Liver (tissue), 9 donors: ENCODE results near the gene FAM221B. TPM values are rescaled to one million over a fixed set of nuclear protein-coding genes. Genes with fewer than 3 reads are reported as not detected.

Experiments
- DNase-seq: peaks from one replicate; pipeline ENCODE4 v3.0.0-alpha.2; 2017; ENCODE audit warnings: low spot score
- H3K27ac ChIP-seq, 2 donors: one replicate each; pipeline ENCODE4 v1.7.0; 2013; ENCODE audit warnings: inconsistent platforms in 2 of 2, low read length in 2 of 2, control low read depth in 1 of 2, low read depth in 1 of 2, mild to moderate bottlenecking in 1 of 2
- H3K27me3 ChIP-seq, 4 donors: one replicate each; pipeline versions ENCODE4 v1.6.1 to v1.7.0; 2013; ENCODE audit warnings: low read length in 3 of 4, inconsistent platforms in 1 of 4, mild to moderate bottlenecking in 1 of 4, moderate library complexity in 1 of 4; ENCODE audit not compliant: control insufficient read depth in 4 of 4, insufficient read depth in 4 of 4
- H3K36me3 ChIP-seq, 4 donors: one replicate each; pipeline versions ENCODE4 v1.6.1 to v1.7.0; 2013; ENCODE audit warnings: low read length in 3 of 4, mild to moderate bottlenecking in 3 of 4, low read depth in 1 of 4, moderate library complexity in 1 of 4; ENCODE audit not compliant: control insufficient read depth in 4 of 4, insufficient read depth in 3 of 4
- H3K4me1 ChIP-seq, 4 donors: one replicate each; pipeline versions ENCODE4 v1.6.1 to v1.7.0; 2013; ENCODE audit warnings: low read length in 3 of 4, mild to moderate bottlenecking in 3 of 4, moderate library complexity in 1 of 4; ENCODE audit not compliant: control insufficient read depth in 4 of 4, insufficient read depth in 4 of 4
- H3K4me3 ChIP-seq, 3 donors: one replicate each; pipeline versions ENCODE4 v1.6.1 to v1.7.0; 2013; ENCODE audit warnings: low read length in 3 of 3, control low read depth in 1 of 3, low read depth in 1 of 3, mild to moderate bottlenecking in 1 of 3
- H3K9ac ChIP-seq, 2 donors: one replicate each; pipeline ENCODE4 v1.7.0; 2013; ENCODE audit warnings: low read length in 2 of 2, mild to moderate bottlenecking in 2 of 2, moderate library complexity in 2 of 2, control low read depth in 1 of 2, low read depth in 1 of 2
- H3K9me3 ChIP-seq, 4 donors: one replicate each; pipeline versions ENCODE4 v1.6.1 to v1.7.0; 2013; ENCODE audit warnings: low read length in 3 of 4; ENCODE audit not compliant: control insufficient read depth in 4 of 4
- ATF3 ChIP-seq: IDR thresholded peaks from 2 replicates; pipeline ENCODE4 v1.6.1; 2016; ENCODE audit warnings: antibody characterized with exemption
- CTCF ChIP-seq: fragments of 150-350 bp; IDR thresholded peaks from 2 replicates; pipeline ENCODE4 v1.5.1; 2017; ENCODE audit warnings: improper control_type of control experiment, low read depth, low read length; ENCODE audit not compliant: missing input control
- EGR1 ChIP-seq, 2 donors: IDR thresholded peaks; 2 replicates each; pipeline ENCODE4 v1.6.1; 2016 to 2018; ENCODE audit warnings: antibody characterized with exemption in 2 of 2, low read depth in 2 of 2
- FOXA1 ChIP-seq: IDR thresholded peaks from 2 replicates; pipeline ENCODE4 v1.6.1; 2016; ENCODE audit warnings: antibody characterized with exemption
- FOXA2 ChIP-seq: IDR thresholded peaks from 2 replicates; pipeline ENCODE4 v1.6.1; 2016; ENCODE audit warnings: antibody characterized with exemption
- GABPA ChIP-seq, 2 donors: IDR thresholded peaks in 1 of 2; conservative IDR thresholded peaks in 1 of 2; 2 replicates each; pipeline ENCODE4 v1.6.1; 2016; ENCODE audit warnings: antibody characterized with exemption in 2 of 2, mild to moderate bottlenecking in 1 of 2, moderate library complexity in 1 of 2
- HNF4A ChIP-seq, 2 donors: conservative IDR thresholded peaks; 2 replicates each; pipeline ENCODE4 v1.6.1; 2016; ENCODE audit warnings: antibody characterized with exemption in 2 of 2, mild to moderate bottlenecking in 2 of 2
- HNF4G ChIP-seq: IDR thresholded peaks from 2 replicates; pipeline ENCODE4 v1.6.1; 2016; ENCODE audit warnings: antibody characterized with exemption
- JUND ChIP-seq, 2 donors: IDR thresholded peaks; 2 replicates each; pipeline ENCODE4 v1.6.1; 2016; ENCODE audit warnings: antibody characterized with exemption in 2 of 2
- MAX ChIP-seq: IDR thresholded peaks from 2 replicates; pipeline ENCODE4 v1.6.1; 2016; ENCODE audit warnings: antibody characterized with exemption
- NR2F2 ChIP-seq: IDR thresholded peaks from 2 replicates; pipeline ENCODE4 v1.6.1; 2016; ENCODE audit warnings: antibody characterized with exemption
- RAD21 ChIP-seq, 2 donors: IDR thresholded peaks; 2 replicates each; pipeline ENCODE4 v1.6.1; 2016; ENCODE audit warnings: antibody characterized with exemption in 2 of 2, mild to moderate bottlenecking in 2 of 2
- REST ChIP-seq: IDR thresholded peaks from 2 replicates; pipeline ENCODE4 v1.6.1; 2016; ENCODE audit warnings: antibody characterized with exemption, mild to moderate bottlenecking
- RXRA ChIP-seq, 2 donors: IDR thresholded peaks; 2 replicates each; pipeline ENCODE4 v1.6.1; 2017 to 2018; ENCODE audit warnings: antibody characterized with exemption in 2 of 2, mild to moderate bottlenecking in 1 of 2
- SP1 ChIP-seq: IDR thresholded peaks from 2 replicates; pipeline ENCODE4 v1.6.1; 2018; ENCODE audit warnings: antibody characterized with exemption, mild to moderate bottlenecking
- TAF1 ChIP-seq: conservative IDR thresholded peaks from 2 replicates; pipeline ENCODE4 v1.6.1; 2016; ENCODE audit warnings: antibody characterized with exemption, mild to moderate bottlenecking
- YY1 ChIP-seq: IDR thresholded peaks from 2 replicates; pipeline ENCODE4 v1.6.1; 2016; ENCODE audit warnings: antibody characterized with exemption, mild to moderate bottlenecking
- ZBTB33 ChIP-seq: IDR thresholded peaks from 2 replicates; pipeline ENCODE4 v1.6.1; 2016; ENCODE audit warnings: antibody characterized with exemption
- WGBS: extraction: QIAGEN DNeasy Blood & Tissue Kit; methylation state at CpG from one replicate; pipeline ENCODE4 v1.1.7; 2013; 5-methylcytosine and 5-hydroxymethylcytosine counted together
- polyA plus RNA-seq, 2 donors: library from polyadenylated mRNA; stranded (reverse) in 1 of 2; unstranded in 1 of 2; fragments of 200-250 nt in 1 of 2; fragments of >200 nt in 1 of 2; fragmentation: Nextera tagmentation in 1 of 2; extraction: Ambion mirVana in 1 of 2; gene quantifications; one replicate each; pipeline versions ENCODE4 v1.2.1 to v1.2.3, GENCODE V29; 2013 to 2015
- total RNA-seq, 2 donors: library from RNA; depleted of rRNA; stranded (reverse); fragments of >200 nt; gene quantifications; one replicate each; pipeline ENCODE4 v1.2.3, GENCODE V29; 2014
- donor health status: healthy.
- donor health status: healthy.
- donor health status: healthy.
- donor health status: healthy.
- donor health status: healthy.

The FAM221B gene
- total and polyA plus RNA-seq, 4 donors, result 0.35 TPM; not detected in 3

- no peaks in the 10 kb centered on the region for H3K27me3 ChIP-seq
- H3K9ac ChIP-seq, result no peak overlapping the region
- DNase-seq, result no peak
- 98% methylated on average over 8 of the region's 8 CpGs for WGBS
- no peak overlapping the region for H3K27ac ChIP-seq
- peaks cover 2 to 11% (median 10%) of the 10 kb centered on the region in 4 donors for H3K4me1 ChIP-seq
- H3K4me3 ChIP-seq, result no peak overlapping the region
- H3K9me3 ChIP-seq, result no peaks in the 10 kb centered on the region
- H3K36me3 ChIP-seq, result peaks cover 0 to 27% (median 13%) of the 10 kb centered on the region in 4 donors
- TF ChIP-seq ZBTB33, result no peak
- no peak for TF ChIP-seq NR2F2
- no peak for TF ChIP-seq RXRA (IDR thresholded peaks at IDR 0.05)
- TF ChIP-seq HNF4G, result no peak
- TF ChIP-seq REST, result no peak
- TF ChIP-seq HNF4A (conservative IDR thresholded peaks at IDR 0.05), result no peak
- no peak for TF ChIP-seq RAD21 (IDR thresholded peaks at IDR 0.05)
- TF ChIP-seq YY1, result no peak
- TF ChIP-seq GABPA (IDR thresholded peaks at IDR 0.05 in 1 of 2, conservative IDR thresholded peaks at IDR 0.05 in 1 of 2), result no peak
- no peak for TF ChIP-seq FOXA1
- TF ChIP-seq SP1, result no peak
- TF ChIP-seq MAX, result no peak
- no peak for TF ChIP-seq TAF1
- no peak for TF ChIP-seq JUND (IDR thresholded peaks at IDR 0.05)
- no peak for TF ChIP-seq EGR1 (IDR thresholded peaks at IDR 0.05; ENCODE audit: low read depth in 2 of 2)
- no peak for TF ChIP-seq ATF3
- no peak for TF ChIP-seq CTCF
- no peak for TF ChIP-seq FOXA2
These were observed 22.4 kb downstream of the FAM221B start for GRCh38 chr9:35806101-35806500.
